ENCODE results near the gene DOCK8. TPM values are rescaled to one million over a fixed set of nuclear protein-coding genes. Genes with fewer than 3 reads are reported as not detected.

The DOCK8 gene
- polyA plus RNA-seq, 1 donor (not counting 4 experiments of a cell fraction or from before 2014, with no cell fraction given) = 1.5 TPM

DNA sequence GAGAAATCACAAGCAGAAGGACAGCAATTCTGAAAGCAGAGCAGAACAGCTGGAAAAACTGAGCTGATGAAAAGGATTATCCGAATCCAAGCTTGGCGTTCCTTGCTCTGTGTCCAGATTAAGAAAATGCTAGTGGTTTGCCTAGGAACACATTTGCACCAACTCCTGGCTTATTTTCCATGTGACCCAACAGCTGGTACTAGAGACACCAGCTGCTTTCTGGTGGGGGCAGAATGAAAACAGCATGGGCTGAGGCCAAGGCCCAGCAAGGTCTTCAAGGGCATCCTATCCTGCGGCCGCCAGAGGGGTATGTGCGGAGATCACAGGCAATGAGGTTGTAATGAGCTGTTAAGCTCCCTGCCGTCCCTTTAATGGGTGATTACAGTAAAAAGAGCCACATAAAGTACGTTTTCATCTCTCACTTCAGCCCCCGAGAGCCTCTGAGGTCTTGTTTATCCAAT is 131.5 kb downstream of the DOCK8 start:
- no peak overlapping the region for H3K4me3 ChIP-seq (ENCODE audit: control insufficient read depth in 2 of 3, extremely low read depth in 1 of 3, insufficient read depth in 2 of 3, low read depth in 1 of 3, low read length in 3 of 3)
- H2AFZ ChIP-seq (ENCODE audit: control insufficient read depth, low read length) = no peak overlapping the region
- H3K9me3 ChIP-seq (ENCODE audit: control insufficient read depth, low read depth, low read length) = no peaks in the 10 kb centered on the region
- H3K79me2 ChIP-seq (ENCODE audit: control insufficient read depth, insufficient read depth, low read length) = no peaks in the 10 kb centered on the region
- FAIRE-seq (no peak), DNase-seq (ENCODE audit: low read depth, low spot score) (no peak)
- H3K9me1 ChIP-seq (ENCODE audit: control insufficient read depth, extremely low read depth, insufficient read depth, low read length) = no peaks in the 10 kb centered on the region
- TF ChIP-seq, protein P1, sequence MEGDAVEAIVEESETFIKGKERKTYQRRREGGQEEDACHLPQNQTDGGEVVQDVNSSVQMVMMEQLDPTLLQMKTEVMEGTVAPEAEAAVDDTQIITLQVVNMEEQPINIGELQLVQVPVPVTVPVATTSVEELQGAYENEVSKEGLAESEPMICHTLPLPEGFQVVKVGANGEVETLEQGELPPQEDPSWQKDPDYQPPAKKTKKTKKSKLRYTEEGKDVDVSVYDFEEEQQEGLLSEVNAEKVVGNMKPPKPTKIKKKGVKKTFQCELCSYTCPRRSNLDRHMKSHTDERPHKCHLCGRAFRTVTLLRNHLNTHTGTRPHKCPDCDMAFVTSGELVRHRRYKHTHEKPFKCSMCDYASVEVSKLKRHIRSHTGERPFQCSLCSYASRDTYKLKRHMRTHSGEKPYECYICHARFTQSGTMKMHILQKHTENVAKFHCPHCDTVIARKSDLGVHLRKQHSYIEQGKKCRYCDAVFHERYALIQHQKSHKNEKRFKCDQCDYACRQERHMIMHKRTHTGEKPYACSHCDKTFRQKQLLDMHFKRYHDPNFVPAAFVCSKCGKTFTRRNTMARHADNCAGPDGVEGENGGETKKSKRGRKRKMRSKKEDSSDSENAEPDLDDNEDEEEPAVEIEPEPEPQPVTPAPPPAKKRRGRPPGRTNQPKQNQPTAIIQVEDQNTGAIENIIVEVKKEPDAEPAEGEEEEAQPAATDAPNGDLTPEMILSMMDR (optimal IDR thresholded peaks at IDR 0.05 in 1 of 3, IDR thresholded peaks at IDR 0.05 in 1 of 3, conservative IDR thresholded peaks at IDR 0.05 in 1 of 3; ENCODE audit: extremely low read depth in 1 of 3, insufficient read depth in 2 of 3, low read length in 3 of 3) = no peak
- no peak for TF ChIP-seq EZH2 (IDR thresholded peaks at IDR 0.05; ENCODE audit: low read length)
- H3K27me3 ChIP-seq (ENCODE audit: control insufficient read depth, extremely low read depth, insufficient read depth, low read length) = no peaks in the 10 kb centered on the region
- H3K9ac ChIP-seq (ENCODE audit: control insufficient read depth, extremely low read depth, insufficient read depth, low read length) = no peak overlapping the region
- no peak overlapping the region for H3K27ac ChIP-seq (ENCODE audit: control insufficient read depth, insufficient read depth, low read length)
- dilution Hi-C loops (cut with MboI; ENCODE audit: extremely low pct_ligation_motif_present, low sequenced_read_pairs) = no loop called here
- peaks cover 4% of the 10 kb centered on the region for H3K4me1 ChIP-seq (ENCODE audit: control insufficient read depth, extremely low read depth, insufficient read depth, low read length)
- H3K36me3 ChIP-seq (ENCODE audit: control insufficient read depth in 2 of 2, extremely low read depth in 1 of 2, insufficient read depth in 2 of 2, low read length in 2 of 2) = no peaks in the 10 kb centered on the region
- H4K20me1 ChIP-seq (ENCODE audit: control insufficient read depth, extremely low read depth, insufficient read depth, low read length) = no peaks in the 10 kb centered on the region
- H3K4me2 ChIP-seq (ENCODE audit: control insufficient read depth, extremely low read depth, insufficient read depth, low read depth, low read length) = no peak overlapping the region

DNA sequence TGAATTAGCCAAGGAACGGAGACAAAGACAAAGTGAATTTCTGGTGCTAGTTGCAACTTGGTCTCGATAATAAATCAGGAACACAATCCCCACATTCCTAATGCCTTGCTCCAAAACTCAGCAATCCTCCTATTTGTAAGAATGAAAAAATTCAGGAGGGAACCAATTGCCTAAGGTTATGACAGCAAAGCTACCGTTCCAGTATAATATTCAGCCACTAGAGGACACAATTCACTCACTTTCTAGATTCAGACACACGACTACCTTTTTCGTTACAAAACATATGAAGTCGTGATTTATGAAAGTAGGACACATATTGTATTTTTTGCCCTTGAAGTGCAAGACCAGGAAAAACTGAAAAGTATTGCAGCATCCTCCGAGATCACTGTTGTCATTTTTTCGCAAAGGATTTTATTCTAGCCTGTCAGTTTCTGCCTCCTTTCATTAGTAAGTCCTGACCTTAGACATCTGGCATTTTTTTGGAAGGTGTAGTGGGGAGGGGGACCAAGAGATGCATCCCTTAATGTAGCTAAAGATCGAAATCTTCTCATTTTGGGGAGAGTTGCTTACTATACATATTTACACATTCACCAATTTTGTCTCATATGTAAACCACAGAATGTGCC is 133.1 kb downstream of the DOCK8 start:
- dilution Hi-C loops (cut with MboI; ENCODE audit: extremely low pct_ligation_motif_present, low sequenced_read_pairs) = no loop called here

More for the DNA sequence above, 133.1 kb downstream of the DOCK8 start:
- Histone ChIP-seq H3K27ac (ENCODE audit: control insufficient read depth, insufficient read depth, low read length) (no peak overlapping the region), H2AFZ (ENCODE audit: control insufficient read depth, low read length) (no peak overlapping the region), H3K27me3 (ENCODE audit: control insufficient read depth, extremely low read depth, insufficient read depth, low read length) (no peaks in the 10 kb centered on the region), H3K9me3 (ENCODE audit: control insufficient read depth, low read depth, low read length) (no peaks in the 10 kb centered on the region), H3K4me3 (ENCODE audit: control insufficient read depth in 2 of 3, extremely low read depth in 1 of 3, insufficient read depth in 2 of 3, low read depth in 1 of 3, low read length in 3 of 3) (no peak overlapping the region), H3K9me1 (ENCODE audit: control insufficient read depth, extremely low read depth, insufficient read depth, low read length) (no peaks in the 10 kb centered on the region), H3K36me3 (ENCODE audit: control insufficient read depth in 2 of 2, extremely low read depth in 1 of 2, insufficient read depth in 2 of 2, low read length in 2 of 2) (no peaks in the 10 kb centered on the region), H3K4me1 (ENCODE audit: control insufficient read depth, extremely low read depth, insufficient read depth, low read length) (peaks cover 4% of the 10 kb centered on the region), H4K20me1 (ENCODE audit: control insufficient read depth, extremely low read depth, insufficient read depth, low read length) (no peaks in the 10 kb centered on the region), H3K4me2 (ENCODE audit: control insufficient read depth, extremely low read depth, insufficient read depth, low read depth, low read length) (no peak overlapping the region), H3K79me2 (ENCODE audit: control insufficient read depth, insufficient read depth, low read length) (no peaks in the 10 kb centered on the region), H3K9ac (ENCODE audit: control insufficient read depth, extremely low read depth, insufficient read depth, low read length) (no peak overlapping the region)
- no peak for TF ChIP-seq EZH2 (IDR thresholded peaks at IDR 0.05; ENCODE audit: low read length)
- TF ChIP-seq, protein P1 (optimal IDR thresholded peaks at IDR 0.05 in 1 of 3, IDR thresholded peaks at IDR 0.05 in 1 of 3, conservative IDR thresholded peaks at IDR 0.05 in 1 of 3; ENCODE audit: extremely low read depth in 1 of 3, insufficient read depth in 2 of 3, low read length in 3 of 3) = peak in 2 of 3 experiments; percentile 78 to 84
- DNase-seq (ENCODE audit: low read depth, low spot score) = peak; percentile 7
- FAIRE-seq = peak; percentile 66
